CD4-positive, alpha-beta T cell treated with Interleukin-6 at 100 ng/mL for 8 hours (primary cell): ENCODE measurements around the gene EP400.
A peak's percentile ranks its signal among the peaks of the same experiment; 100 is the strongest.
"Not testable (repeated sequence)": the region's sequence is repeated elsewhere in the genome, so short reads cannot be mapped to it uniquely, and the experiment has no call there.

Experiments
- DNase-seq: peaks from one replicate; pipeline ENCODE4 v3.0.0-alpha.2; 2020; ENCODE audit warnings: mixed read lengths, low spot score

The EP400 gene

DNA sequence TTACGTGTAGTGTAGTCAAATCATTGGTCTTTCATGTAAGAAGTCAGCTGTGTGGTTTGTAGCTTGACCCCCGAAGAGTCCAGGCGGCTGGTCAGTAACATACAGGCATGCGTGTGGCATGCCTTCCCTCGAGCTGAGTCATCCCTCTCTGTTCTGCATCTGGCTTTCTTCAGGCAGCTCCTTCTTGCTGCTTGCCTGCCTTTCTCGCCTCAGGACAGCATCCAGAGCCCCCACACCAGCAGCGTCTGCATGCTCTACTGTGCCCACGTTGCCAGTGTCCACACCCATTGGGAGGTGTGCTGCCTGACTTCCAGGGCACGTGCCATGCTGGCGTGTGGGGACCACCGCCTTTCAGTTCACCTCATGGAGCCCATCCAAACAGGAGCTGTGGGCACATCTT lies 96.8 kb downstream of the EP400 start:
- no peak for DNase-seq

DNA sequence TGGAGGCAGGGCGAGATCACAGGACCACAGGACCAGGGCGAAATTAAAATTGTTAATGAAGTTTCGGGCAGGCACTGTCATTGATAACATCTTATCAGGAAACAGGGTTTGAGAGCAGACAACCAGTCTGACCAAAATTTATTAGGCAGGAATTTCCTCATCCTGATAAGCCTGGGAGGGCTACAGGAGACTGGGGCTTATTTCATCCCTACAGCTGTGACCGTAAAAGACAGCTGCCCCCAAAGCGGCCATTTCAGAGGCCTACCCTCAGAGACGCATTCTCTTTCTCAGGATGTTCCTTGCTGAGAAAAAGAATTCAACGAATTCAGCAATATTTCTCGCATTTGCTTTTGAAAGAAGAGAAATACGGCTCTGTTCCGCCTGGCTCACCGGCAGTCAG lies 97.9 kb downstream of the EP400 start:
- DNase-seq: not testable (repeated sequence)

DNA sequence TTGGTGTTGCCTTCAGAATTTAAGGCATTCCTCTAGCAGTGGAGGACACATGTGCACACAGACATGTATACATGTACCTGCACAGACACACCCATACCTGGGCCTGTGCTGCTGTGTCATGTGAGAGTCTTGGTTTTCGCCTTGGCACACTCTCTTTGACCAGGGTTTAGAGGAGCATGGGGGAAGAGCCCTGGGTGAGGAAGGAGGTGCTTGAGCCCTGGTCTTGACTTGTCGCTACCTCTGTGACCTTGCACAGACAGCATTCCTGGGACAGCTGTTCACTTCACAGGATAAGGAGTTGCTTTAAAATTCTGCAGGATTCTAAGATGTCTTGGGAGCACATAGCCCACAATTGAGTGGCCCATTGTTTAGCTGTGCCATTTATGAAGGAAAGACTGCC lies 99.7 kb downstream of the EP400 start:
- DNase-seq: no peak

DNA sequence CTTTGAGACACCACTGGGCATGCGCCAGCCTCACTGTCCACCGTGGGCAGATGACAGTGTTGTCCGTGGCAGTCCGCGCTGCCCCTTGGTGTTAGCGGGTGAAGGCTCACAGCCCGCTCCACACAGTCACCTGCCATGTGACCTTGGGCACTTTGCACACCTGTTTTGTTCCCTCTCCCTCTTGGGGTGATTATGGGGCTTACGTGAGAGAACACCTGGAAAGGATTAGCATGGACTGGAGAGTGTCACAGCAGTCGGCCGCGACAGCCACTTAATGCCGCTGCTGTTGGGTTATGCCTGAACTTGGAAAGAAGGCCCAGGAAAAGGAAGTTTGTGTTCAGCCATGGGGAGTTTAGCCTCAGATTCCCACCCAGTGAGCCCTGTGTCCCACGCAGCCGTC lies 100.1 kb downstream of the EP400 start:
- DNase-seq: no peak

DNA sequence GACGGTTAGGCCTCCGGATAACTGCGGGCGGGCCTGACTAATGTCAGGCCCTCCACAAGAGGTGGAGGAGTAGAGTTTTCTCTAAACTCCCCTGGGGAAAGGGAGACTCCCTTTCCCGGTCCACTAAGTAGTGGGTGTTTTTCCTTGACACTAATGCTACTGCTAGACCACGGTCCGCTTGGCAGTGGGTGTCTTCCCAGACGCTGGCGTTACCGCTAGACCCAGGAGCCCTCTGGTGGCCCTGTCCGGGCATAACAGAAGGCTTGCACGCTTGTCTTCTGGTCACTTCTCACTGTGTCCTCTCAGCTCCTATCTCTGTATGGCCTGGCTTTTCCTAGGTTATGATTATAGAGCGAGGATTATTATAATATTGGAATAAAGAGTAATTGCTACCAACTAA lies 102.0 kb downstream of the EP400 start:
- not testable (repeated sequence) for DNase-seq

DNA sequence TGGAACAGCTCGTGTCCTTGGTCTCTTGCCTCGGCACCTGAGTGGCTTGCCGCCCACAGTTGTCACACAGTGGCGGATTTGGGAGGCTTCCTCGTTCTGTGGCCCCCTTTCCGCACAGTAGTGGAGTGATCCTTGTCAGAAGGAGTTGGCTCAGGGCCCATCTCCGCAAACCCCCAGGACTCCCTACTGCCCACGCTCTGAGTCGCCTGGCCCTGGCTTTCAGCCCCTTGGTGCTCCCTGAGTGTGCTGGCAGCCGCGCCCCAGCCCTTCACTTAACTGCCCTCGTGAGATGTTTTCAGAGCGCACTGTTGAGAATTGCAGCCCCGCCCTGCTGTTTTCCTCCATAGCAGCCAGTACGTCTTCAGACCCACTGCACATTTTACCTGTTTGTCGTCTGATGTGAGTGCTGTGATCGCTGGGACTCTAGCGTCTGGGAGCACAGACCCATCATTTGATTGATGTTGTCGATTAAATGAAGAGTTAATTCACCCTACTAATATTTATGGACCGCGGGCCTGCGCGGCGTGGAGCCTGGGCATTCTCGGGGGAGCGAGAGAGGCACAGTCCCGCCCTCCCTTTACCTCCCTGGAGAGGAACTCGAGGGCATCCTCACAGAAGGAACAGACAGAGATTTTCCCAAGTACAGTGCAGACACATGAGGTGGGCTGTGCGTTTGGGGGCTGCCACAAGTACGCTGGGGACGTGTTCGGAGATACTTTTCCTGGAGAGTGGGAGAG lies 102.6 kb downstream of the EP400 start:
- DNase-seq: no peak

DNA sequence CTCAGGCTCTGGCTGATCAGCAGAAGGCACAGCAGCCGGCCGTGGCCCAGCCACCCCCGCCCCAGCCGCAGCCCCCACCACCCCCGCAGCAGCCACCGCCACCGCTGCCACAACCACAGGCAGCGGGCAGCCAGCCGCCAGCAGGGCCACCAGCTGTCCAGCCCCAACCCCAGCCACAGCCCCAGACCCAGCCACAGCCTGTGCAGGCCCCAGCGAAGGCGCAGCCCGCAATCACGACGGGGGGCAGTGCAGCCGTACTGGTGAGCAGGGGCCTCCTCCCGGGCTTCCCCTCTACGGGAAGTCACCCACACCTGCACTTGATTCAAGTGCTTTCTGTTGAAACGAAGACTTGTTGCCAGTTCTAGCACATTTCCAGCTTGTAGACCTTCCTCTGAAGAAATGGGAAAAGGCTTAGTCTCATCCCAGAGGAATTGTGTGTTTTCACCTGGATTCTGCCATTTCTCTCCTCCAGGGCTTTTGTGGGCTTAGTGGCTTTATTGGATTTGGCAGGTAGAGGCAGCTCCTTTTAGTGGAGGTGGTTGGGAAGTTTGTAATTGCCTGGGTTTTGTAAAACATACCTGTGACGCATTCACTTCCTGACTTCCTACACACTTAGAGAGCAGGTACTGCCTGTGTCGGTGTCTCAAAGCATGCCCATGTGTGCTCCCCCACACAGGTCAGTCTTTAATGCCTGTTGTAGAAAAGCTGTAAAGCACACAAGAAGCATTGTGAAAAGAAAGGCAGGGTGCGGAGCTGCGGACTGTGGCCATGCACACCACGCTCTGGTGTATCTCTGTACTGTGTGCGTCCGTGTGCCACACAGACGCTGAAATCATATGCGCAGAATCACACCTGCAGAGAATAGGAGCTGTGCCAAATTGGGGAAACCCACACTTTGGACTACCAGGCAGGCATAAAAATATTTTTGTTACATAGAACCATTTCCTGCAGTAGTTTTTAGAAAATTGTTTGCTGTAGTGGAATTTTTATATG lies 103.9 kb downstream of the EP400 start:
- no peak for DNase-seq

DNA sequence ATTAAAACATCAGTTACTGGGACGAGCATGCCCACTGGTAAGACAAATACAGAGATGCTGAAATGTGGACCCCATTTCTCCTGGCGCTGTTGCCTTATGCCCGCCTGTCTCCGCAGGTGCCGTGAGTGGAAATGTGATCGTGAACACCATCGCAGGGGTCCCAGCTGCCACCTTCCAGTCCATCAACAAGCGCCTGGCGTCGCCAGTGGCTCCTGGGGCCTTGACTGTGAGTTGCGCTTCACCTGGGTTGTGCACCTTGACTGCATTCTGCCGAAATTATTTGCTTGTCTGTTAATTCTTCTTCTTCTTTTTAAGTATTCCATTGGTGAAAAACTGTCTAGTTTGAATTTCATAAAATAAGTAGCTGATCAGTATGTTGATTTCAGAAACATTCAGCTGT lies 105.2 kb downstream of the EP400 start:
- no peak for DNase-seq

DNA sequence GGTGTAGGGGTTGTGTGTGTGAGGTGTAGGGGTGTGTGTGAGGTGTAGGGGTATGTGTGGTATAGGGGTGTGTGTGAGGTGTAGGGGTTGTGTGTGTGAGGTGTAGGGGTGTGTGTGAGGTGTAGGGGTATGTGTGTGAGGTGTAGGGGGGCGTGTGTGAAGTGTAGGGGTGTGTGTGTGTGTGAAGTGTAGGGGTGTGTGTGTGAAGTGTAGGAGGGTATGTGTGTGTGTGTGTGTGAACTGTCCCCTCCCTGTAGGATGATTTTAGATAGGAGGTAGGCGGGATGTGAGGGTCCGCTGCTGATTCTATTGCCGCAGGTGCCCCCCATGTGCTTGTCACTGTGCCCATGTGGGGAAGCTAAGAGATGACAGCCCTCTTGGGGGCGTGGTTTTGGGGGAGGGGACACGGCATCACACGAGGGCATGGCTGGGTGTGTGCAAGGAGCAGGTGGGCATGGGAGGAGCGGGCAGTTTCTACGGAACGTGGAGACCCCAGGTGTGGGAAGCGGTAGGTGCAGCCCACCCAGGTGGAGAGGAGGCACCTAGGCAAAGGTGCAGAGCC lies 105.9 kb downstream of the EP400 start:
- DNase-seq: no peak

DNA sequence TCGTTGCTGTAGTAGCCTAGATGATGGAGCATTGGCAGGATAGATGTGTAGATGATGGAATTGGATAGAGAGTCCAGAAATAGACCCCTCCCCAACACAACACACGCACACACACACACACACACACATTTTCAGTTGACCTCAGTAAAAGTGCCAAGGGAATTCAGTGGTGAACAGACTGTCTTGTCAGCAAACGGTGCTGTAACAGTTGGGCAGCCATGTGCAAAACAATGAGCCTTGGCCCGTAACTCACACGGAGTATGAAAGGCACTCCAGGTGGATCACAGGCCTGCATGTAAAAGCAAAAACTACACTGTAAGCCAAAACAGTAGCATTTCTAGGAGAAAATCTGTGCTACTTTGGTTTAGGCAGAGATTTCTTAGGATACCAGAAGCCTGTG lies 106.6 kb downstream of the EP400 start:
- no peak for DNase-seq

DNA sequence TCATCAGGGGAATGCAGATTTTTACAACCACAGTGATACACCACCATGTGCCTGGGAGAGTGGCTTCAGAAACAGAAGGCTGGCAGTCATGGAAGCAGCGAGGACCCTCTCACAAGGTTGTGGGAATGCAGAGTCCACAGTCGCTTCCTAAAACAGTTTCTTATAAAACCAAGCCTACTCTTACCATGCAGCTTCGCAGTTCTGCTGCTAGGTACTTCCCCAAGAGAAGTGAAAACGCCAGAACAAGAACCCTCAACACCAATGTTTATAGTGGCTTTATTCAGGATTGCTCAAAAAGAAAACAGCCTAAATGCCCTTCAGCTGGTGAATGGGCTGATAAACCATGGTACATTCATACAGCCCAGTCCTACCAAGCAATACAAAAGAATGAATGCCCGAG lies 107.2 kb downstream of the EP400 start:
- no peak for DNase-seq

DNA sequence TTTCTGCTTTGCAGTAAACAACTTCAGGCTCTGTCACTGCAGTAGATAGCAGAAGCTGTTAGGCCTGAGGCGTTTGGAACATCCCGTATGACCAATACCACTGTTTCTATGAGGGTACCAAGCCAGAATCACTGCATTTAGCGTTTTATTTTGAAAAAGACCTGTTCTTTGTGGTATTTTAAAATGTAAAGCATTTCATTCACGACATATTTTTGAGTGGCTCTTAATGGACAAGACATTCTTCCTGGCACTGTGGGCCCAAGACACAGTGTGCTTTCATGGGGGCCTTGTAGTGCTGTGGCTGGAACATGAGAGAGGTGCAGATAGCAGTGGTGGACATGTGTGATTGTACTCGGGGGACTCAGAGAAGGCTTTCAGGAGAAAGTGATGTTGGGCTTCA lies 107.9 kb downstream of the EP400 start:
- DNase-seq: no peak

DNA sequence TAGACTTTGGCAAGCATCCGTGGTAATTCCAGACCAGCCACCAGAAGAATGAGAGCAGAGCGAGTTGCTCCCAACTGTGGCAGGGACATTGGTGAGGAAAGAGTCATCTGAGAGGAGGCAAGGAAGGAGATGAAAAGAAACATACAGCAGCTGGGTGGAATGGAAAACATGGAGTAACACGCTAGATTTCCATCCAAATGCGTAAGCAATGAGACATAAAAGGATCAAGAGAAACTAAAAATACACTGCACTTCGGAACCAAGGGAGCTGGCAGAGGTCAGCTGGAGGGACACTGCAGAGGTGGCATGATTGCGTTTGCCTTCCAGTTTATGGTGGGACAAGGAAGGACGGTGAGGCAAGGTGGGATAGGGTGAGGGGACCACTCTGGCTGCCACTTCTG lies 111.5 kb downstream of the EP400 start:
- no peak for DNase-seq

DNA sequence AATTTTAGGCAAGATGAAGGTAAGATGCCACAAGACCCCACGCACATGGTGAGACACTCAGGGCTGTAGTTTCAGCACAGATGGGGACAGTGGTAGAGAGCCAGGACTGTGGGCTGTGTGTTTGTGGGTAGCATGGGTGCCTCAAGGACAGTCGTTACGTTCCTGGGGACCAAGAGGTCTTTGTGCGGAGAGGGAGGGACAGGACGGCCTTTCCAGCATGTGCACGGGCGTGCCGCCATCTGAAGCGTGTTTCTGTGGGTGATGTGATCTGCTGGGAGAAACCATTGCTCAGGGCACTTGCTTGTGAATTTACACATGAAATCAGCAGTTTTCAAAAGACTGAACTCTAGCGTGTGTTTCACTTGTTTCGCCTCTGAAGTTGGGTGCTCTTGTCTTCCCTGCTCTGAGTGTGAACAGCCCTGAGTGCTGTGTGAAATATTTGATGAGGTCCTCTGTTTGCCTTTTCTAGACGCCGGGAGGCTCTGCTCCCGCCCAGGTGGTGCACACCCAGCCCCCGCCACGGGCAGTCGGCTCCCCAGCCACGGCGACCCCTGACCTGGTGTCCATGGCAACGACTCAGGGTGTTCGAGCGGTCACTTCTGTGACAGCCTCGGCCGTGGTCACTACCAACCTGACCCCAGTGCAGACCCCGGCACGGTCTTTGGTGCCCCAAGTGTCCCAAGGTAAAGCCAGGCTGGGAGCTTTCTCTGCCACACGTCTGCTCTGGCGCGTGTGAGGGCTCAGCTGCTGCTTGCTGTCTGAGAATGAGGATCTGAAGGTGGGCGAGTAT lies 112.1 kb downstream of the EP400 start:
- no peak for DNase-seq

DNA sequence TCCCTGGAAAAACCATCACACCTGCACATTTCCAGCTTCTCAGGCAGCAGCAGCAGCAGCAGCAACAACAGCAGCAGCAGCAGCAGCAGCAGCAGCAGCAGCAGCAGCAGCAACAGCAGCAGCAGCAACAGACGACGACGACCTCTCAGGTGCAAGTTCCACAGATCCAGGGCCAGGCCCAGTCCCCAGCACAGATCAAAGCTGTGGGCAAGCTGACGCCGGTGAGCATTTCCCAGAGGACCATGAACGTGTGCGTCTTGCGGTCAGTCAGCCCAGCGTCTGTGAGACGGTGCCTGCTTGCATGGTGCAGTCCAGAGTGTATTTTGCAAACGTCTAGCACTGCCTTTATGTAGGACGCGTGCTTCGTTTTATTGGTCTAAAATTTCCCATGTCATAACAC lies 112.7 kb downstream of the EP400 start:
- DNase-seq: no peak

DNA sequence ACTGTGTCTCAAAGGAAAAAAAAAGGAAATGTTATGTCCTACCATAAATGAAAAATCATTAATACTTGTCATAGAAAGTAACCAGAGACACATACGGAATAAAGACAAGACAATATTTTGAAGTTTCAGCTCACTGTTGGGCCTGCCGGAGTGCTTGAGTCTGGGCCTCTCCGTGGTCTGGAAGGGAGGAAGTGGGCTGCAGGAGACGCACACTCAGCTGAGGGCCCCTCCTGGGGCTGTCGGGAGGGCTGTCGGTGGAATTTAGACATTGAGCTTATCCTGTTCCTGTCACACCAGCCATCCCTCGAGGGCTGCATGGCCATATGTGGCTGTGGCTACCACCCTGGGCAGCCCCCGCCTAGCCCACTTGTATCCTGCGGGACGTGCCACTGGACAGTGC lies 113.7 kb downstream of the EP400 start:
- DNase-seq: no peak

DNA sequence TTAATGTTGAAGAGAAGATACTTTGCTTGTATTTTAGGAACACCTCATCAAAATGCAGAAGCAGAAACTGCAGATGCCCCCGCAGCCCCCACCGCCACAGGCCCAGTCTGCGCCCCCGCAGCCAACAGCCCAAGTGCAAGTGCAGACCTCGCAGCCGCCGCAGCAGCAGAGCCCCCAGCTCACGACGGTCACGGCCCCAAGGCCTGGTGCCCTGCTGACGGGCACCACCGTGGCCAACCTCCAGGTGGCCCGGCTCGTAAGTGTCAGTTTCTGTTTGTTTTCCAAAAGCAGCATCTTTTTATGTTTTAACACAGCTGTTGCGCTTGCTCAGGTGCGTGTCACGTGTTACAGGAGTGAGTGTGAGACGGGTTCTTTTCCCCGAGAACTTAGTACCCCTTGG lies 114.9 kb downstream of the EP400 start:
- no peak for DNase-seq

DNA sequence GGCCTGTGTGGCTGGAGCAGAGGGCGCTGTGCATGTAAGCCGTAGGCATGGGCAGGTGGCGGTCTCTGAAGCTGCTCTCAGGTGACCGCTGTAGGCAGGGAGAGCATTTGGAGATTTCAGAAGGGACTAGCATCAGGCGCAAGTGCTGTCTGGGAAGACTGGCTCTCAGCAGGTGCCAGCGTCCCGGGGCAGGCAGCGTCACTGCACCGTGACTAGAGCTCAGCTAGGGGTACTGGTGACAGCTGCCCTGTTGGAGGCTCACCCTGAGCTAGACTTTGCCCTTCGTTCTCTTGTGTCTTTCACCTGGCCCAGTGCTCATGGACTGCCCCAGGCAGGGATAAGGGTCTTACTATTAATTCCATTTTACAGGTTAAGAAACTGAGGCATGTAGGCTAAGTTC lies 115.5 kb downstream of the EP400 start:
- no peak for DNase-seq

DNA sequence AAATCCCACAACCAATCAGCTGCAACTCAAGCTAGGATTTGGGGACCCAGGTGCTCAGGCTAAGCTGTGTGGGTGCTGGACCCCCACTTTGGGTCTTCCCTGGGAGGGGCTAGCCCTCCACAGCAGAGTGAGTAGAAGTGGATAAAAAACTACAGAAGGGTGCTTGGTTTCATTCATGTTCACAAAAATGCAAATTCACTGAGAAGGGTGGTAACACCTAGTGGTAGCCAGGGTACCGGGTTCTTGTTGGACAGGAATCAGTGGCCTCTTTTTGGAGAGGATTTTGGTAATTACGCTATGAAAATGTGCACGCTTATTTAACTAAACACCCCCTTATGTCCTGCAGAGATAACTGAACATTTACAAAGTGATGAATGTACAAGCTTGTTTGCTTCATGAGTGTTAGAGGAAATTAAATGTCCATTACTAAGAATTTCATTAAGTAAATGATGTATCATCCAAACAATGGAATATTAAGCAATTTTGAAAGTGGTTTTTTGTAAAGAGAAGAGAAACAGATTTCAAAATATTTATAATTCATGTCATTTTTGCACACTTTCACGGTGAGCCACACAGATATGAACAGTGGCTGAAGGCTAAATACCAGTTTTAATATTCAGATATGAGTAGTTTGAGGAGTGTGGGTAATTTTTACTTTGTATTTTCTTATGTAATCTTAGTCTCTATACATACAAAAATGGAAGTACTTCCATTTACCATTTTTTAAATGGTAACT lies 116.0 kb downstream of the EP400 start:
- no peak for DNase-seq

DNA sequence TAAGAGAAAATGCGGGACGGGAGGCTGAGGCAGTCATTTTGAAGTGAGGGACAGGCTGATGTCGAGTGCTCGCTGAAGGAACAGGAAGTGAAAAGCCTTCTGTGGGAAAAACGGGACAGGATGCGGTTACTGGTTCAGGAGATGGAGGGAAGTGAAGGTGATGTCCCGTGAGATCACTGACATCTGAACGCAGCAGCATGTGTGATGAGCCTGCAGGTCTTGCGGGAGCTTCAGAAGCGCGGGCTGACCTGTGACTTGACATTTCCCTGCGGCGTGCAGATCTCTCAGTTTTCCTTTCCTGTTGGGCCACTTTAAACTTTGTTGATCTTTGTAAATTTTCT lies 116.6 kb downstream of the EP400 start:
- DNase-seq: peak; percentile 39

DNA sequence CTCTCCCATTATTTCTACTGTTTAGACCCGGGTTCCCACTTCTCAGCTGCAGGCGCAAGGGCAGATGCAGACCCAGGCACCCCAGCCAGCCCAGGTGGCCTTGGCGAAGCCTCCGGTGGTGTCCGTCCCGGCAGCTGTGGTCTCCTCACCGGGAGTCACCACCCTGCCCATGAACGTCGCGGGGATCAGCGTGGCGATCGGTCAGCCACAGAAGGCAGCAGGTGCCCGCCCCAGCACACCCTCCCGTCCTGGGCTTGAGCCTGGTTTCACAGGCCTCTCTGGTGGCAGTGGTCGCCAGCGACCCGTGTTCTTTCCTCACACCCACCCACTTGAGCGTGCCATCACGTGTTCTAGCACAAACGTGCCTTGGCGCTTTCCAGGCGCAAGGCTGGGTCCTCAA lies 117.0 kb downstream of the EP400 start:
- no peak for DNase-seq

DNA sequence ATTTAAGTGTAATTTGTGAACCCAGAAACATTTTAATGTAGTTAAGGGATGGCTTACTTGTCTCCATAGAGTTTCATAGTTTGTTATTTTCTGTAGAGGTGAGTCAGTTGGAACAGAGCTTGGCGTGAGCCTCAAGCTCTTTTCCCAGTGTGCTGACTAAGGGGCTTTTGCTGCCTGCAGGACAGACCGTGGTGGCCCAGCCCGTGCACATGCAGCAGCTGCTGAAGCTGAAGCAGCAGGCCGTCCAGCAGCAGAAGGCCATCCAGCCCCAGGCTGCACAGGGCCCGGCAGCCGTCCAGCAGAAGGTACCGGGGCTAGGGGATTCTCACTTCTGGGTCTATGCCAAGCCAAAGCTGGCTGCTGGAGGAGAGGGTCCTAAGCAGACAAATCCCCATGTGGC lies 117.4 kb downstream of the EP400 start:
- no peak for DNase-seq
